Camera-type eye (tissue), 1 donor: ENCODE results near the gene APOC3. TPM values are rescaled to one million over a fixed set of nuclear protein-coding genes. Genes with fewer than 3 reads are reported as not detected.

Source experiments
- total RNA-seq: library from RNA; depleted of rRNA; stranded (reverse); fragments of >200 nt; gene quantifications from one replicate; pipeline ENCODE4 v1.2.3, GENCODE V29; 2014

APOC3 gene
- not detected for total RNA-seq

GRCh38 chr11:116829525-116830183, at the start of gene APOC3:
TSS of gene APOC3 (plus strand) at chr11:116829907. CDS start at chr11:116830583, 676 bp downstream.

GRCh38 chr11:116787786-116788486, 41.8 kb upstream of the APOC3 start, which contains the start of gene ZPR1:
TSS of gene ZPR1 (minus strand) at chr11:116788023. CDS start at chr11:116787990, 33 bp downstream.

GRCh38 chr11:116791813-116792143, 37.9 kb upstream of the APOC3 start, which contains the start of gene APOA5:
TSS of gene APOA5 (minus strand) at chr11:116791879. CDS start at chr11:116791860, 19 bp downstream.

GRCh38 chr11:116823031-116823843, 6.5 kb upstream of the APOC3 start, which contains the start of gene APOA4:
TSS of gene APOA4 (minus strand) at chr11:116823304. CDS start at chr11:116823191, 113 bp downstream.

GRCh38 chr11:116837231-116838091, 7.8 kb downstream of the APOC3 start, which contains the start of gene APOA1:
TSS of gene APOA1 (minus strand) at chr11:116837622. CDS start at chr11:116837387, 235 bp downstream.

Other genes with a start within 250 kb of the APOC3 start
- 19.8 TPM for gene BUD13, start 56.9 kb upstream of the APOC3 start, total RNA-seq
- 34.8 TPM for gene ZPR1, start 41.9 kb upstream of the APOC3 start, total RNA-seq
- gene APOA5, start 38.0 kb upstream of the APOC3 start, total RNA-seq = not detected
- not detected for gene APOA4, start 6.6 kb upstream of the APOC3 start, total RNA-seq
- 0.60 TPM for gene APOA1, start 7.7 kb downstream of the APOC3 start, total RNA-seq